ENCODE data around the gene SVOP.
A peak's percentile ranks its signal among the peaks of the same experiment; 100 is the strongest.

SVOP gene

GRCh38 chr12:108915632-108916133 is 105.2 kb downstream of the SVOP start:
- H3K9ac ChIP-seq (ENCODE audit: low read length): no peak overlapping the region
- H3K4me3 ChIP-seq (ENCODE audit: low read depth, low read length): no peak overlapping the region
- H2BK12ac ChIP-seq (ENCODE audit: low read length): peak overlapping the region; percentile 69
- no peak overlapping the region for H2AFZ ChIP-seq (ENCODE audit: insufficient read depth, low read length, poor library complexity)
- no peak overlapping the region for H3K27ac ChIP-seq (ENCODE audit: low read depth, low read length)
- no peak overlapping the region for H2AK5ac ChIP-seq (ENCODE audit: low read length)
- peak overlapping the region; percentile 54 for H2BK120ac ChIP-seq (ENCODE audit: insufficient read depth, low read length, poor library complexity)
- H4K12ac ChIP-seq (ENCODE audit: low read depth, low read length): no peak overlapping the region
- no peak for DNase-seq
- no peak overlapping the region for H3K4ac ChIP-seq (ENCODE audit: low read depth, low read length)
- no peak overlapping the region for H3K18ac ChIP-seq (ENCODE audit: low read length)
- no peaks in the 10 kb centered on the region for H3K27me3 ChIP-seq (ENCODE audit: insufficient read depth, low read length)
- no peak overlapping the region for H3K4me2 ChIP-seq (ENCODE audit: low read length)
- peak overlapping the region; percentile 39 for H3K14ac ChIP-seq (ENCODE audit: low read length)
- H3K79me2 ChIP-seq (ENCODE audit: control insufficient read depth, insufficient read depth, low read length, poor library complexity): peaks cover 2% of the 10 kb centered on the region
- no peak overlapping the region for H4K91ac ChIP-seq (ENCODE audit: low read depth, low read length)
- H3K79me1 ChIP-seq (ENCODE audit: low read length): peaks cover 15% of the 10 kb centered on the region
- H2BK5ac ChIP-seq (ENCODE audit: low read depth, low read length, poor library complexity): no peak overlapping the region
- H4K8ac ChIP-seq (ENCODE audit: low read depth, low read length): no peak overlapping the region
- H3K36me3 ChIP-seq (ENCODE audit: control insufficient read depth in 1 of 2, insufficient read depth in 2 of 2, low read length in 2 of 2): no peaks in the 10 kb centered on the region
- no peak overlapping the region for H3K23ac ChIP-seq (ENCODE audit: low read length)
- peaks cover 19 to 24% of the 10 kb centered on the region in 2 experiments for H3K4me1 ChIP-seq (ENCODE audit: control insufficient read depth in 1 of 2, insufficient read depth in 2 of 2, low read length in 2 of 2)
- no CpG with 5 or more reads among the region's 15 CpGs for WGBS (ENCODE audit: extremely low coverage, insufficient coverage, insufficient read length)
- peaks cover 9% of the 10 kb centered on the region for H3K9me3 ChIP-seq (ENCODE audit: insufficient read depth, low read depth, low read length)

- H3K4me2 ChIP-seq (ENCODE audit: low read length): no peak overlapping the region
- H2AFZ ChIP-seq (ENCODE audit: insufficient read depth, low read length, poor library complexity): no peak overlapping the region
- H3K36me3 ChIP-seq (ENCODE audit: control insufficient read depth in 1 of 2, insufficient read depth in 2 of 2, low read length in 2 of 2): no peaks in the 10 kb centered on the region
- no peak overlapping the region for H2BK5ac ChIP-seq (ENCODE audit: low read depth, low read length, poor library complexity)
- no peak overlapping the region for H2AK5ac ChIP-seq (ENCODE audit: low read length)
- H3K4me3 ChIP-seq (ENCODE audit: low read depth, low read length): no peak overlapping the region
- no CpG with 5 or more reads among the region's 4 CpGs for WGBS (ENCODE audit: extremely low coverage, insufficient coverage, insufficient read length)
- peaks cover 15% of the 10 kb centered on the region for H3K79me1 ChIP-seq (ENCODE audit: low read length)
- H3K18ac ChIP-seq (ENCODE audit: low read length): no peak overlapping the region
- H4K12ac ChIP-seq (ENCODE audit: low read depth, low read length): no peak overlapping the region
- peaks cover 2% of the 10 kb centered on the region for H3K79me2 ChIP-seq (ENCODE audit: control insufficient read depth, insufficient read depth, low read length, poor library complexity)
- peaks cover 3% of the 10 kb centered on the region for H3K9me3 ChIP-seq (ENCODE audit: insufficient read depth, low read depth, low read length)
- H3K23ac ChIP-seq (ENCODE audit: low read length): no peak overlapping the region
- no peak overlapping the region for H4K8ac ChIP-seq (ENCODE audit: low read depth, low read length)
- H4K91ac ChIP-seq (ENCODE audit: low read depth, low read length): no peak overlapping the region
- H2BK120ac ChIP-seq (ENCODE audit: insufficient read depth, low read length, poor library complexity): no peak overlapping the region
- no peak overlapping the region for H3K14ac ChIP-seq (ENCODE audit: low read length)
- no peaks in the 10 kb centered on the region for H3K27me3 ChIP-seq (ENCODE audit: insufficient read depth, low read length)
- DNase-seq: peak in 1 of 2 donors; percentile 43
- H3K9ac ChIP-seq (ENCODE audit: low read length): no peak overlapping the region
- H2BK12ac ChIP-seq (ENCODE audit: low read length): no peak overlapping the region
- H3K27ac ChIP-seq (ENCODE audit: low read depth, low read length): no peak overlapping the region
- peaks cover 19 to 22% of the 10 kb centered on the region in 2 experiments for H3K4me1 ChIP-seq (ENCODE audit: control insufficient read depth in 1 of 2, insufficient read depth in 2 of 2, low read length in 2 of 2)
- H3K4ac ChIP-seq (ENCODE audit: low read depth, low read length): no peak overlapping the region
Measured at GRCh38 chr12:108914121-108914531, 106.7 kb downstream of the SVOP start.

GRCh38 chr12:108912361-108912760 is 108.5 kb downstream of the SVOP start:
- Histone ChIP-seq H3K9ac (ENCODE audit: low read length) (no peak overlapping the region), H3K4me2 (ENCODE audit: low read length) (peak overlapping the region; percentile 40), H2AK5ac (ENCODE audit: low read length) (peak overlapping the region; percentile 31), H2BK5ac (ENCODE audit: low read depth, low read length, poor library complexity) (peak overlapping the region; percentile 38), H4K8ac (ENCODE audit: low read depth, low read length) (peak overlapping the region; percentile 3), H3K4ac (ENCODE audit: low read depth, low read length) (no peak overlapping the region), H4K91ac (ENCODE audit: low read depth, low read length) (peak overlapping the region; percentile 87), H2BK120ac (ENCODE audit: insufficient read depth, low read length, poor library complexity) (peak overlapping the region; percentile 61), H3K27me3 (ENCODE audit: insufficient read depth, low read length) (no peaks in the 10 kb centered on the region), H3K4me3 (ENCODE audit: low read depth, low read length) (no peak overlapping the region), H3K14ac (ENCODE audit: low read length) (peak overlapping the region; percentile 47), H4K12ac (ENCODE audit: low read depth, low read length) (no peak overlapping the region), H3K27ac (ENCODE audit: low read depth, low read length) (no peak overlapping the region), H3K79me1 (ENCODE audit: low read length) (peaks cover 15% of the 10 kb centered on the region), H2AFZ (ENCODE audit: insufficient read depth, low read length, poor library complexity) (no peak overlapping the region), H3K18ac (ENCODE audit: low read length) (peak overlapping the region; percentile 7), H3K9me3 (ENCODE audit: insufficient read depth, low read depth, low read length) (no peaks in the 10 kb centered on the region), H3K4me1 (ENCODE audit: control insufficient read depth in 1 of 2, insufficient read depth in 2 of 2, low read length in 2 of 2) (peaks cover 24 to 27% of the 10 kb centered on the region in 2 experiments), H3K23ac (ENCODE audit: low read length) (no peak overlapping the region), H3K36me3 (ENCODE audit: control insufficient read depth in 1 of 2, insufficient read depth in 2 of 2, low read length in 2 of 2) (no peaks in the 10 kb centered on the region), H2BK12ac (ENCODE audit: low read length) (peak overlapping the region; percentile 63), H3K79me2 (ENCODE audit: control insufficient read depth, insufficient read depth, low read length, poor library complexity) (peaks cover 2% of the 10 kb centered on the region)
- no peak for DNase-seq
- WGBS (ENCODE audit: extremely low coverage, insufficient coverage, insufficient read length): no CpG with 5 or more reads among the region's 9 CpGs

- Histone ChIP-seq H3K27ac (ENCODE audit: low read depth, low read length) (peak overlapping the region; percentile 27), H4K8ac (ENCODE audit: low read depth, low read length) (peak overlapping the region; percentile 75), H3K9me3 (ENCODE audit: insufficient read depth, low read depth, low read length) (no peaks in the 10 kb centered on the region), H3K4me3 (ENCODE audit: low read depth, low read length) (no peak overlapping the region), H3K36me3 (ENCODE audit: control insufficient read depth in 1 of 2, insufficient read depth in 2 of 2, low read length in 2 of 2) (no peaks in the 10 kb centered on the region), H2BK120ac (ENCODE audit: insufficient read depth, low read length, poor library complexity) (peak overlapping the region; percentile 59), H3K14ac (ENCODE audit: low read length) (peak overlapping the region; percentile 33), H4K91ac (ENCODE audit: low read depth, low read length) (peak overlapping the region; percentile 88), H4K12ac (ENCODE audit: low read depth, low read length) (no peak overlapping the region), H3K4ac (ENCODE audit: low read depth, low read length) (peak overlapping the region; percentile 8), H3K79me1 (ENCODE audit: low read length) (peaks cover 15% of the 10 kb centered on the region), H3K9ac (ENCODE audit: low read length) (no peak overlapping the region), H3K4me1 (ENCODE audit: control insufficient read depth in 1 of 2, insufficient read depth in 2 of 2, low read length in 2 of 2) (peaks cover 24 to 27% of the 10 kb centered on the region in 2 experiments), H2BK5ac (ENCODE audit: low read depth, low read length, poor library complexity) (peak overlapping the region; percentile 32), H2AK5ac (ENCODE audit: low read length) (peak overlapping the region; percentile 23), H2BK12ac (ENCODE audit: low read length) (peak overlapping the region; percentile 67), H3K27me3 (ENCODE audit: insufficient read depth, low read length) (no peaks in the 10 kb centered on the region), H3K18ac (ENCODE audit: low read length) (peak overlapping the region; percentile 39), H3K79me2 (ENCODE audit: control insufficient read depth, insufficient read depth, low read length, poor library complexity) (peaks cover 2% of the 10 kb centered on the region), H2AFZ (ENCODE audit: insufficient read depth, low read length, poor library complexity) (no peak overlapping the region), H3K4me2 (ENCODE audit: low read length) (peak overlapping the region; percentile 40), H3K23ac (ENCODE audit: low read length) (no peak overlapping the region)
- WGBS (ENCODE audit: extremely low coverage, insufficient coverage, insufficient read length): no CpG with 5 or more reads among the region's 6 CpGs
- DNase-seq: peak; percentile 61 to 82
Measured at GRCh38 chr12:108911915-108912314, 109.0 kb downstream of the SVOP start.
